ENCODE results near the gene EXOC3L4.

EXOC3L4 gene

GRCh38 chr14:103078860-103079587 is 15.5 kb upstream of the EXOC3L4 start:
- TF ChIP-seq CTCF (IDR thresholded peaks at IDR 0.05; ENCODE audit: low read depth, low read length) (no peak), MAX (IDR thresholded peaks at IDR 0.05; ENCODE audit: low read depth, low read length) (no peak), POLR2A (IDR thresholded peaks at IDR 0.05; ENCODE audit: extremely low read depth, insufficient read length) (no peak), MYC (IDR thresholded peaks at IDR 0.05; ENCODE audit: low read depth, low read length) (no peak)
- no peak overlapping the region for H3K4me3 ChIP-seq (ENCODE audit: low read depth, low read length)

GRCh38 chr14:103081951-103082350 is 12.6 kb upstream of the EXOC3L4 start:
- H3K4me3 ChIP-seq (ENCODE audit: low read depth, low read length) = no peak overlapping the region
- DNase-seq (ENCODE audit: low read depth) = no peak
- no peak for TF ChIP-seq CTCF (IDR thresholded peaks at IDR 0.05; ENCODE audit: low read depth, low read length)

More at GRCh38 chr14:103078860-103079587, 15.5 kb upstream of the EXOC3L4 start:
- DNase-seq (ENCODE audit: low read depth) = no peak

- no peak for DNase-seq (ENCODE audit: low read depth)
- TF ChIP-seq POLR2A (IDR thresholded peaks at IDR 0.05; ENCODE audit: extremely low read depth, insufficient read length) (no peak), MYC (IDR thresholded peaks at IDR 0.05; ENCODE audit: low read depth, low read length) (no peak), CTCF (IDR thresholded peaks at IDR 0.05; ENCODE audit: low read depth, low read length) (no peak), MAX (IDR thresholded peaks at IDR 0.05; ENCODE audit: low read depth, low read length) (no peak)
- no peak within 1 kb of the TSS for H3K4me3 ChIP-seq (ENCODE audit: low read depth, low read length)
These were observed 10.3 kb upstream of the EXOC3L4 start, which contains the start of gene LBHD2 for GRCh38 chr14:103084021-103084919. LBHD2 (plus strand) TSS chr14:103084210; CDS start chr14:103086013, 1,803 bp downstream.

- TF ChIP-seq MYC (IDR thresholded peaks at IDR 0.05; ENCODE audit: low read depth, low read length) = no peak
- no peak for TF ChIP-seq POLR2A (IDR thresholded peaks at IDR 0.05; ENCODE audit: extremely low read depth, insufficient read length)
- TF ChIP-seq MAX (IDR thresholded peaks at IDR 0.05; ENCODE audit: low read depth, low read length) = no peak
- TF ChIP-seq CTCF (IDR thresholded peaks at IDR 0.05; ENCODE audit: low read depth, low read length) = no peak
- no peak overlapping the region for H3K4me3 ChIP-seq (ENCODE audit: low read depth, low read length)
- DNase-seq (ENCODE audit: low read depth) = no peak
These were observed 9.1 kb upstream of the EXOC3L4 start for GRCh38 chr14:103085106-103086091.

- TF ChIP-seq MAX (IDR thresholded peaks at IDR 0.05; ENCODE audit: low read depth, low read length) = no peak
- no peak for TF ChIP-seq CTCF (IDR thresholded peaks at IDR 0.05; ENCODE audit: low read depth, low read length)
- no peak for TF ChIP-seq MYC (IDR thresholded peaks at IDR 0.05; ENCODE audit: low read depth, low read length)
- no peak for TF ChIP-seq POLR2A (IDR thresholded peaks at IDR 0.05; ENCODE audit: extremely low read depth, insufficient read length)
- no peak for DNase-seq (ENCODE audit: low read depth)
- no peak overlapping the region for H3K4me3 ChIP-seq (ENCODE audit: low read depth, low read length)
These were observed 7.7 kb upstream of the EXOC3L4 start for GRCh38 chr14:103086771-103087342.
